Skeletal muscle cell (primary cell): ENCODE data around the gene SKIL.

Source experiments
- DNase-seq: peaks from one replicate; pipeline ENCODE4 v3.0.0-alpha.2; 2010; ENCODE audit warnings: low read depth
- H3K4me3 ChIP-seq: 2 replicates; pipeline ENCODE4 v1.5.1; 2011; ENCODE audit warnings: low read depth, mild to moderate bottlenecking, control low read depth, low read length, moderate library complexity

SKIL gene

GRCh38 chr3:170383567-170383966 is 26.1 kb downstream of the SKIL start:
- no peak for DNase-seq
- no peak overlapping the region for H3K4me3 ChIP-seq

- no peak overlapping the region for H3K4me3 ChIP-seq
- DNase-seq = no peak
Observed at GRCh38 chr3:170386468-170386867, 29.0 kb downstream of the SKIL start.

- DNase-seq = no peak
Observed at GRCh38 chr3:170387950-170388349, 30.4 kb downstream of the SKIL start.

GRCh38 chr3:170391108-170391507 is 33.6 kb downstream of the SKIL start:
- no peak for DNase-seq
- H3K4me3 ChIP-seq = no peak overlapping the region

More at GRCh38 chr3:170387950-170388349, 30.4 kb downstream of the SKIL start:
- no peak overlapping the region for H3K4me3 ChIP-seq

- no peak for DNase-seq
- no peak overlapping the region for H3K4me3 ChIP-seq
Observed at GRCh38 chr3:170397685-170398084, 40.2 kb downstream of the SKIL start.

GRCh38 chr3:170405101-170405500 is 47.6 kb downstream of the SKIL start:
- no peak overlapping the region for H3K4me3 ChIP-seq
- DNase-seq = no peak

GRCh38 chr3:170410428-170411029 is 53.0 kb downstream of the SKIL start:
- H3K4me3 ChIP-seq = no peak overlapping the region
- DNase-seq = no peak

- H3K4me3 ChIP-seq = no peak overlapping the region
- no peak for DNase-seq
Observed at GRCh38 chr3:170413291-170413690, 55.8 kb downstream of the SKIL start.

GRCh38 chr3:170414202-170414663 is 56.7 kb downstream of the SKIL start:
- DNase-seq = peak; percentile 70
- H3K4me3 ChIP-seq = no peak overlapping the region

- DNase-seq = no peak
Observed at GRCh38 chr3:170417090-170417489, 59.6 kb downstream of the SKIL start.

GRCh38 chr3:170418422-170419398 is 61.2 kb downstream of the SKIL start, which contains the start of gene CLDN11:
Gene CLDN11, plus strand, starts transcription at chr3:170418868. Its CDS starts 199 bp downstream, at chr3:170419067.
- DNase-seq = no peak
- peak within 1 kb of the TSS; percentile 67 for H3K4me3 ChIP-seq

More at GRCh38 chr3:170417090-170417489, 59.6 kb downstream of the SKIL start:
- H3K4me3 ChIP-seq = no peak overlapping the region

GRCh38 chr3:170419557-170420087 is 62.1 kb downstream of the SKIL start:
- peak overlapping the region; percentile 67 for H3K4me3 ChIP-seq
- no peak for DNase-seq

GRCh38 chr3:170420307-170420821 is 62.8 kb downstream of the SKIL start:
- no peak for DNase-seq
- H3K4me3 ChIP-seq = peak overlapping the region; percentile 67

- no peak for DNase-seq
- peak overlapping the region; percentile 67 for H3K4me3 ChIP-seq
Observed at GRCh38 chr3:170421111-170421641, 63.7 kb downstream of the SKIL start.

- H3K4me3 ChIP-seq = peak overlapping the region; percentile 67
Observed at GRCh38 chr3:170421758-170422157, 64.2 kb downstream of the SKIL start.

GRCh38 chr3:170423001-170423615 is 65.6 kb downstream of the SKIL start:
- H3K4me3 ChIP-seq = no peak overlapping the region
- DNase-seq = no peak

More at GRCh38 chr3:170421758-170422157, 64.2 kb downstream of the SKIL start:
- no peak for DNase-seq

- DNase-seq = no peak
- no peak overlapping the region for H3K4me3 ChIP-seq
Observed at GRCh38 chr3:170424879-170425278, 67.4 kb downstream of the SKIL start.

GRCh38 chr3:170425491-170426239 is 68.2 kb downstream of the SKIL start:
- DNase-seq = no peak
- no peak overlapping the region for H3K4me3 ChIP-seq
